ENCODE measurements around the gene C11orf24. TPM values are rescaled to one million over a fixed set of nuclear protein-coding genes. Genes with fewer than 3 reads are reported as not detected.

C11orf24 gene
- 50.4 and 51.7 TPM in 2 replicates for polyA plus RNA-seq (2013)

DNA sequence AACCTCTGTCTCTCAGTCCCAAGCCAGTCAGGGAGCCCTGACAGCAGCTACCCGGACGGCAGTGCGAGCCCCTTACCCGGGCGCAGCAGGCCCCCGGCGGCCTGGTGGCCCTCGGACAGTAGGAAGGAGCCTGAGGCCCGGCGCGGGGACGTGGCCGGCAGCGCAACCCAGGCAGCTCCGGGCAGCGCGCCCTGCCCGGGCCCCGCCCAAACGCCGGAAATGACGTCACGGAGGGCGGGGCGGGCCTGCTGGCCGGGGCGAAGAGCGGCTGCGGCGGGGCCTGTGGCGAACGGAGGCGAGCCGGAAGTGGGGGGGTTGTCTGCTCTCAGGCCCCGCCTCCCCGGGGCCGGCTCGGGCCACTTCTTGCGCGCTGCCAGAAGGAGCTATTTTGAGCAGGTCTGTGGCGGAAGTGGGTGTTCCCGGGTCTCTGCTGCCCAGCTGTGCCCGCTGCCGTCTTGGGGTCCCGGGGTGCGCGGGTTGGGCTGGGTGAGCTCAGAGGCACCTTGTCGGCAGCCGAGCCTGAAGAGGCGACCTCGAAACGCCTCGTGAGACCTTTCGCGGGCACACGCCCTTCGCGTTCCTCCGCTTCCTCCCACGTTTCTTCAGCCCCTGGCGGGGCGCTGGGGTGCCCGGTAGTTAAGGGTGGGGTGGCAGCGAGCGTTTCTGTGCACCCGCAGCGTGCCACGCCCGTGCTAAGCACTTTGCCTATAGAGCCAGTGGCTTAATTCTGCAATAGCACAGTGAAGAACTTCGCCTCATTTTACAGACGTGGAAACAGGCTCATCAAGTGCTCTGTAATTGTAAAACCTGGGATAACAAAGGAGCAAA, at the start of gene C11orf24:
Gene C11orf24, minus strand, starts transcription at position 193 of the 828 bp plus-strand sequence. CDS start 8,206 bp downstream, outside the sequence.
- H3K23ac ChIP-seq (ENCODE audit: low read length) = peak within 1 kb of the TSS; percentile 86
- peak within 1 kb of the TSS; percentile 95 for H2AFZ ChIP-seq (ENCODE audit: insufficient read depth, low read length, poor library complexity)
- H3K18ac ChIP-seq (ENCODE audit: low read length) = peak within 1 kb of the TSS; percentile 99
- H3K79me1 ChIP-seq (ENCODE audit: low read length) = peaks cover 11% of the 10 kb centered on the region
- peak within 1 kb of the TSS; percentile 93 for H3K9ac ChIP-seq (ENCODE audit: low read length)
- peaks cover 0 to 4% of the 10 kb centered on the region in 2 experiments for H3K4me1 ChIP-seq (ENCODE audit: control insufficient read depth in 1 of 2, insufficient read depth in 2 of 2, low read length in 2 of 2)
- peak within 1 kb of the TSS; percentile 99 for H4K8ac ChIP-seq (ENCODE audit: low read depth, low read length)
- peak within 1 kb of the TSS; percentile 94 for H3K4ac ChIP-seq (ENCODE audit: low read depth, low read length)
- H4K12ac ChIP-seq (ENCODE audit: low read depth, low read length) = peak within 1 kb of the TSS; percentile 99
- DNase-seq = peak; percentile 96 to 99
- H3K27ac ChIP-seq (ENCODE audit: low read depth, low read length) = peak within 1 kb of the TSS; percentile 70
- H3K36me3 ChIP-seq (ENCODE audit: control insufficient read depth in 1 of 2, insufficient read depth in 2 of 2, low read length in 2 of 2) = peaks cover 10 to 13% of the 10 kb centered on the region in 2 experiments
- no CpG with 5 or more reads among the region's 71 CpGs for WGBS (ENCODE audit: extremely low coverage, insufficient coverage, insufficient read length)
- H2BK5ac ChIP-seq (ENCODE audit: low read depth, low read length, poor library complexity) = peak within 1 kb of the TSS; percentile 97
- H4K91ac ChIP-seq (ENCODE audit: low read depth, low read length) = peak within 1 kb of the TSS; percentile 96
- peak within 1 kb of the TSS; percentile 82 for H2BK12ac ChIP-seq (ENCODE audit: low read length)
- no peaks in the 10 kb centered on the region for H3K9me3 ChIP-seq (ENCODE audit: insufficient read depth, low read depth, low read length)
- peak within 1 kb of the TSS; percentile 99 for H3K4me2 ChIP-seq (ENCODE audit: low read length)
- H3K27me3 ChIP-seq (ENCODE audit: insufficient read depth, low read length) = no peaks in the 10 kb centered on the region
- peak within 1 kb of the TSS; percentile 64 for H2AK5ac ChIP-seq (ENCODE audit: low read length)
- H3K79me2 ChIP-seq (ENCODE audit: control insufficient read depth, insufficient read depth, low read length, poor library complexity) = peaks cover 8% of the 10 kb centered on the region
- H2BK120ac ChIP-seq (ENCODE audit: insufficient read depth, low read length, poor library complexity) = peak within 1 kb of the TSS; percentile 97
- H3K4me3 ChIP-seq (ENCODE audit: low read depth, low read length) = peak within 1 kb of the TSS; percentile 91
- H3K14ac ChIP-seq (ENCODE audit: low read length) = peak within 1 kb of the TSS; percentile 97

DNA sequence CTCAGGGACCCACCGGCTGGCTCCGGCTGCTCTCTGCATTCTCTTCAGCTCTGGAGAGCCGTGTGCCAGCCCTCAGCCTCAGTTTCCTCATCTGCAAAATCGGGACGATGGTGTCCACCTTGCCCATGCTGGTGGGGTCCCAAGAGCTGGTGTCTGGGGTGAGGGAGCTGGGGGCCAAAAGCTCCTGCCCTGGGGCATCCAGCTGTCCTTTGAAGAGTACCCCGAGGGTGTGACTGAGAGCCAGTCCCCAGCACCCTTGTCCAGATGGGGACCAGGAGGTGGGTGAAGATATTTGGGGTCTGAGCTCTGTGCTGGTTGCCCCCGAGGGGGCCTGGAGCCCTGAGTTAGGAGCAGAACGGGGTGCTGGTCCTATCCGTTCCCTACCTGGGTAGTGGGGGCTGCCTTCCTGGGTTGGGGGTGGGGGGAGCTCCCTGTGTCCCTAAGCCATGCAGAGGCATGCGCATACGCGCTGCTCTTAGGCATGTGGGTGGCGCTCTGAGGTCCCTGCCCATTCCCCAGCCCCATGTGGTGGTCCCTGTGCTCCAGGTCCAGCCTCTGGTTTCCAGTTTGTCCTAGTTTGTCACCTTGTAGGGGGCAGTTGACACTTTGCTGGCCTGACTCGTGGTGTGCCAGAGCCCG, 45.5 kb upstream of the C11orf24 start:
- no peak overlapping the region for H3K27ac ChIP-seq (ENCODE audit: low read depth, low read length)
- H2BK5ac ChIP-seq (ENCODE audit: low read depth, low read length, poor library complexity) = no peak overlapping the region
- no peak overlapping the region for H4K91ac ChIP-seq (ENCODE audit: low read depth, low read length)
- no peak overlapping the region for H3K9ac ChIP-seq (ENCODE audit: low read length)
- peak overlapping the region; percentile 40 for H3K4ac ChIP-seq (ENCODE audit: low read depth, low read length)
- peaks cover 21 to 25% of the 10 kb centered on the region in 2 experiments for H3K4me1 ChIP-seq (ENCODE audit: control insufficient read depth in 1 of 2, insufficient read depth in 2 of 2, low read length in 2 of 2)
- H3K79me1 ChIP-seq (ENCODE audit: low read length) = peaks cover 5% of the 10 kb centered on the region
- no peaks in the 10 kb centered on the region for H3K9me3 ChIP-seq (ENCODE audit: insufficient read depth, low read depth, low read length)
- no peak overlapping the region for H4K8ac ChIP-seq (ENCODE audit: low read depth, low read length)
- H3K14ac ChIP-seq (ENCODE audit: low read length) = no peak overlapping the region
- no peak overlapping the region for H3K4me3 ChIP-seq (ENCODE audit: low read depth, low read length)
- no peak overlapping the region for H3K4me2 ChIP-seq (ENCODE audit: low read length)
- peaks cover 11% of the 10 kb centered on the region for H3K79me2 ChIP-seq (ENCODE audit: control insufficient read depth, insufficient read depth, low read length, poor library complexity)
- H3K27me3 ChIP-seq (ENCODE audit: insufficient read depth, low read length) = no peaks in the 10 kb centered on the region
- H3K23ac ChIP-seq (ENCODE audit: low read length) = no peak overlapping the region
- peak overlapping the region; percentile 41 for H2AK5ac ChIP-seq (ENCODE audit: low read length)
- peak overlapping the region; percentile 75 for H3K18ac ChIP-seq (ENCODE audit: low read length)
- WGBS (ENCODE audit: extremely low coverage, insufficient coverage, insufficient read length) = no CpG with 5 or more reads among the region's 15 CpGs
- no peak overlapping the region for H4K12ac ChIP-seq (ENCODE audit: low read depth, low read length)
- DNase-seq = no peak
- no peak overlapping the region for H2BK120ac ChIP-seq (ENCODE audit: insufficient read depth, low read length, poor library complexity)
- peaks cover 0 to 1% of the 10 kb centered on the region in 2 experiments for H3K36me3 ChIP-seq (ENCODE audit: control insufficient read depth in 1 of 2, insufficient read depth in 2 of 2, low read length in 2 of 2)
- H2BK12ac ChIP-seq (ENCODE audit: low read length) = no peak overlapping the region
- no peak overlapping the region for H2AFZ ChIP-seq (ENCODE audit: insufficient read depth, low read length, poor library complexity)

DNA sequence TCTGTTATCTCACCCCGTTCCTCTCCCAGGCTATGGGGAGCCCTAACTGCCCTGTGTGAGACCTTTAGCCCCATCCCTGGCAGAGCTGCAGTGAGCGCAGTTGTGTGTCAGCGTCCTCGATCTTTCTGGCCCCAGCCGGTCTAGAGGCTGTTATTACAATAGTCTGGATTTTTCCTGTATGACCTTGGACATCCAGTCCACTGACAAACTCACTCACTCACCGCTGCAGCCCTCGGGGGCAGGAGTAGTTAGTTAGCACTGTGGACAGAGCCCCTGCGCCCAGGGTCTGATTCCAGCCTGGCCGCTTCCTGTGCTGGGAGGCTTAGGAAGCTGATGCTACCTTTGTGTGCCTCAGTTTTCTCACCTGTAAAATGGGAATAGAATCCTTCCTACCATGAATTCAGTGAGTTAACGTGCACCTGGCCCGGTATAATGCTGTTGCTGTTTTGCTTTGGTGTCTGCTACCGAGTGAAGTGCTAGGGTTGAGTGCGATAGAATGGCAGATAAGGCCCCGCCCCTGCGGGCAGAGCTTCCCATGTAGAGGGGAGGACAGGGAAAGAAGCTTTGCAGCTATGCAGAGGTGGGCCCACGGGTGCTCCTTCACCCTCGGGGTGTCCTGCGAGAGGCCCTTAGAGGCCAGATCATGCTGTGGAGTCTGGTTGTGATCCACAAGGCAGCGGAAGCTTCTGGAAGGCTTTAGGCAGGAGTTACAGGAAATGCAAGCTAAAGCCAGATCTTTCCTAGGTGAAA, 43.6 kb upstream of the C11orf24 start:
- Histone ChIP-seq H3K27ac (ENCODE audit: low read depth, low read length) (peak overlapping the region; percentile 30), H3K36me3 (ENCODE audit: control insufficient read depth in 1 of 2, insufficient read depth in 2 of 2, low read length in 2 of 2) (peaks cover 0 to 1% of the 10 kb centered on the region in 2 experiments), H4K8ac (ENCODE audit: low read depth, low read length) (no peak overlapping the region), H3K14ac (ENCODE audit: low read length) (no peak overlapping the region), H3K9me3 (ENCODE audit: insufficient read depth, low read depth, low read length) (no peaks in the 10 kb centered on the region), H3K9ac (ENCODE audit: low read length) (no peak overlapping the region), H3K79me1 (ENCODE audit: low read length) (peaks cover 5% of the 10 kb centered on the region), H2BK5ac (ENCODE audit: low read depth, low read length, poor library complexity) (no peak overlapping the region), H3K4ac (ENCODE audit: low read depth, low read length) (no peak overlapping the region), H3K4me2 (ENCODE audit: low read length) (peak overlapping the region; percentile 100), H3K18ac (ENCODE audit: low read length) (no peak overlapping the region), H3K23ac (ENCODE audit: low read length) (no peak overlapping the region), H2AFZ (ENCODE audit: insufficient read depth, low read length, poor library complexity) (no peak overlapping the region), H2AK5ac (ENCODE audit: low read length) (no peak overlapping the region), H3K4me3 (ENCODE audit: low read depth, low read length) (no peak overlapping the region), H3K79me2 (ENCODE audit: control insufficient read depth, insufficient read depth, low read length, poor library complexity) (peaks cover 8% of the 10 kb centered on the region), H2BK120ac (ENCODE audit: insufficient read depth, low read length, poor library complexity) (no peak overlapping the region), H3K4me1 (ENCODE audit: control insufficient read depth in 1 of 2, insufficient read depth in 2 of 2, low read length in 2 of 2) (peaks cover 21 to 25% of the 10 kb centered on the region in 2 experiments), H3K27me3 (ENCODE audit: insufficient read depth, low read length) (no peaks in the 10 kb centered on the region), H4K12ac (ENCODE audit: low read depth, low read length) (no peak overlapping the region), H2BK12ac (ENCODE audit: low read length) (no peak overlapping the region), H4K91ac (ENCODE audit: low read depth, low read length) (no peak overlapping the region)
- peak; percentile 71 to 80 for DNase-seq
- WGBS (ENCODE audit: extremely low coverage, insufficient coverage, insufficient read length) = no CpG with 5 or more reads among the region's 19 CpGs

Measured in trophoblast cell (in vitro differentiated cells and primary cell).